Upper lobe of right lung (tissue), 1 donor: Measurements from ENCODE around the gene C3orf38. TPM values are rescaled to one million over a fixed set of nuclear protein-coding genes. Genes with fewer than 3 reads are reported as not detected.

ENCODE experiments used
- ATAC-seq: fragments of 200-7000 bp; cut with Tn5 transposase; one replicate; pipeline ENCODE4 v1.9.1; 2020; ENCODE audit warnings: mild to moderate bottlenecking, moderate library complexity
- DNase-seq: peaks from one replicate; pipeline ENCODE4 v3.0.0-alpha.2; 2020
- H3K27ac ChIP-seq: fragments of 200-600 bp; one replicate; pipeline ENCODE4 v1.8.0; 2022
- H3K27me3 ChIP-seq: fragments of 200-600 bp; one replicate; pipeline ENCODE4 v1.8.0; 2022; ENCODE audit warnings: mild to moderate bottlenecking
- H3K36me3 ChIP-seq: fragments of 200-600 bp; one replicate; pipeline ENCODE4 v1.8.0; 2022
- H3K4me1 ChIP-seq: fragments of 200-600 bp; one replicate; pipeline ENCODE4 v1.8.0; 2022
- H3K4me3 ChIP-seq: fragments of 200-600 bp; one replicate; pipeline ENCODE4 v1.8.0; 2022; ENCODE audit warnings: mild to moderate bottlenecking
- H3K9me3 ChIP-seq: fragments of 200-600 bp; one replicate; pipeline ENCODE4 v1.8.0; 2022
- CTCF ChIP-seq: fragments of 200-600 bp; IDR thresholded peaks from one replicate; pipeline ENCODE4 v1.8.0; 2022; ENCODE audit warnings: antibody characterized with exemption
- intact Hi-C: fragments of 100-400 bp; cut with DNase I; formaldehyde crosslinking; loops from one replicate; pipeline ENCODE4 v1.11.0; 2022
- total RNA-seq: library from RNA; stranded (reverse); fragmentation: NEBNext Ultra II Directional; extraction: Animal tissue kit (Norgen Biotek cat#: 25700); gene quantifications from one replicate; pipeline ENCODE4 v1.2.1, GENCODE V29; 2021
- donor health status: DM: no; HTN: yes; CAD: no; lungs with severe emphysema.

Gene C3orf38
- total RNA-seq, 1 donor from 2014 or later = 18.1 TPM

GRCh38 chr3:88133711-88134263, 16.0 kb upstream of the C3orf38 start:
- ATAC-seq (no peak), DNase-seq (no peak)
- Histone ChIP-seq H3K27me3 (no peaks in the 10 kb centered on the region), H3K36me3 (peaks cover 59% of the 10 kb centered on the region), H3K9me3 (no peaks in the 10 kb centered on the region), H3K4me3 (no peak overlapping the region), H3K4me1 (no peaks in the 10 kb centered on the region), H3K27ac (no peak overlapping the region)
- intact Hi-C loops = no loop called here
- TF ChIP-seq CTCF = no peak

GRCh38 chr3:88137836-88138235, 11.9 kb upstream of the C3orf38 start:
- intact Hi-C loops = no loop called here
- no peak overlapping the region for H3K4me3 ChIP-seq
- peaks cover 75% of the 10 kb centered on the region for H3K36me3 ChIP-seq
- no peak for DNase-seq
- no peak for TF ChIP-seq CTCF
- no peaks in the 10 kb centered on the region for H3K4me1 ChIP-seq
- H3K9me3 ChIP-seq = no peaks in the 10 kb centered on the region
- no peak overlapping the region for H3K27ac ChIP-seq
- H3K27me3 ChIP-seq = no peaks in the 10 kb centered on the region
- no peak for ATAC-seq

GRCh38 chr3:88141458-88142083, 8.2 kb upstream of the C3orf38 start:
- Histone ChIP-seq H3K4me1 (no peaks in the 10 kb centered on the region), H3K4me3 (no peak overlapping the region), H3K9me3 (no peaks in the 10 kb centered on the region), H3K27ac (no peak overlapping the region), H3K27me3 (no peaks in the 10 kb centered on the region), H3K36me3 (peaks cover 50% of the 10 kb centered on the region)
- DNase-seq (no peak), ATAC-seq (no peak)
- TF ChIP-seq CTCF = no peak
- intact Hi-C loops = no loop called here

- intact Hi-C loops = no loop called here
- Histone ChIP-seq H3K9me3 (no peaks in the 10 kb centered on the region), H3K27ac (no peak overlapping the region), H3K4me3 (no peak overlapping the region), H3K36me3 (peaks cover 46% of the 10 kb centered on the region), H3K4me1 (no peaks in the 10 kb centered on the region), H3K27me3 (no peaks in the 10 kb centered on the region)
- TF ChIP-seq CTCF = no peak
- ATAC-seq = no peak
- DNase-seq = no peak
Measured at GRCh38 chr3:88142094-88142624, 7.6 kb upstream of the C3orf38 start.

GRCh38 chr3:88147261-88147660, 2.5 kb upstream of the C3orf38 start:
- no peaks in the 10 kb centered on the region for H3K9me3 ChIP-seq
- H3K27me3 ChIP-seq = no peaks in the 10 kb centered on the region
- H3K4me1 ChIP-seq = peaks cover 23% of the 10 kb centered on the region
- intact Hi-C loops = no loop called here
- H3K27ac ChIP-seq = no peak overlapping the region
- H3K4me3 ChIP-seq = no peak overlapping the region
- DNase-seq (no peak), ATAC-seq (no peak)
- TF ChIP-seq CTCF = no peak
- no peaks in the 10 kb centered on the region for H3K36me3 ChIP-seq
